ENCODE data around the gene ANKRD17. TPM values are rescaled to one million over a fixed set of nuclear protein-coding genes. Genes with fewer than 3 reads are reported as not detected.

Gene ANKRD17
- total RNA-seq, 1 donor from 2014 or later, result 55.5 TPM

GRCh38 chr4:73053076-73053475 lies 205.5 kb downstream of the ANKRD17 start:
- intact Hi-C loops (cut with DNase I), result no loop called here
- Histone ChIP-seq H3K27me3 (no peaks in the 10 kb centered on the region), H3K4me3 (no peak overlapping the region), H3K27ac (no peak overlapping the region), H3K36me3 (peaks cover 4 to 33% of the 10 kb centered on the region in 2 donors), H3K9me3 (no peaks in the 10 kb centered on the region), H3K4me1 (no peaks in the 10 kb centered on the region)
- DNase-seq (ENCODE audit: extremely low spot score in 2 of 2), result no peak
- TF ChIP-seq POLR2AphosphoS5 (IDR thresholded peaks at IDR 0.05; ENCODE audit: insufficient read depth in 1 of 2, low read depth in 1 of 2) (no peak), POLR2A (IDR thresholded peaks at IDR 0.05) (no peak), CTCF (IDR thresholded peaks at IDR 0.05) (no peak)

- Histone ChIP-seq H3K27ac (no peak overlapping the region), H3K4me1 (no peaks in the 10 kb centered on the region), H3K36me3 (peaks cover 4 to 18% of the 10 kb centered on the region in 2 donors), H3K4me3 (no peak overlapping the region), H3K27me3 (no peaks in the 10 kb centered on the region), H3K9me3 (no peaks in the 10 kb centered on the region)
- intact Hi-C loops (cut with DNase I), result no loop called here
- TF ChIP-seq POLR2AphosphoS5 (IDR thresholded peaks at IDR 0.05; ENCODE audit: insufficient read depth in 1 of 2, low read depth in 1 of 2) (no peak), CTCF (IDR thresholded peaks at IDR 0.05) (no peak), POLR2A (IDR thresholded peaks at IDR 0.05) (no peak)
- DNase-seq (ENCODE audit: extremely low spot score in 2 of 2), result no peak
Measured at GRCh38 chr4:73051625-73052024, 207.0 kb downstream of the ANKRD17 start.

- no peaks in the 10 kb centered on the region for H3K27me3 ChIP-seq
- H3K36me3 ChIP-seq, result no peaks in the 10 kb centered on the region
- intact Hi-C loops (cut with DNase I), result no loop called here
- H3K4me3 ChIP-seq, result no peak overlapping the region
- no peak overlapping the region for H3K27ac ChIP-seq
- H3K9me3 ChIP-seq, result no peaks in the 10 kb centered on the region
- H3K4me1 ChIP-seq, result no peaks in the 10 kb centered on the region
- TF ChIP-seq POLR2AphosphoS5 (IDR thresholded peaks at IDR 0.05; ENCODE audit: insufficient read depth in 1 of 2, low read depth in 1 of 2) (no peak), CTCF (IDR thresholded peaks at IDR 0.05) (no peak), POLR2A (IDR thresholded peaks at IDR 0.05) (no peak)
- no peak for DNase-seq (ENCODE audit: extremely low spot score in 2 of 2)
Measured at GRCh38 chr4:73045879-73046278, 212.7 kb downstream of the ANKRD17 start.

GRCh38 chr4:73037057-73037456 lies 221.5 kb downstream of the ANKRD17 start:
- DNase-seq (ENCODE audit: extremely low spot score in 2 of 2), result no peak
- no peaks in the 10 kb centered on the region for H3K27me3 ChIP-seq
- H3K36me3 ChIP-seq, result no peaks in the 10 kb centered on the region
- no peak overlapping the region for H3K27ac ChIP-seq
- intact Hi-C loops (cut with DNase I), result no loop called here
- no peak overlapping the region for H3K4me3 ChIP-seq
- TF ChIP-seq POLR2A (IDR thresholded peaks at IDR 0.05) (no peak), CTCF (IDR thresholded peaks at IDR 0.05) (no peak), POLR2AphosphoS5 (IDR thresholded peaks at IDR 0.05; ENCODE audit: insufficient read depth in 1 of 2, low read depth in 1 of 2) (no peak)
- H3K9me3 ChIP-seq, result no peaks in the 10 kb centered on the region
- H3K4me1 ChIP-seq, result no peaks in the 10 kb centered on the region

- TF ChIP-seq CTCF (IDR thresholded peaks at IDR 0.05) (no peak), POLR2A (IDR thresholded peaks at IDR 0.05) (no peak), POLR2AphosphoS5 (IDR thresholded peaks at IDR 0.05; ENCODE audit: insufficient read depth in 1 of 2, low read depth in 1 of 2) (no peak)
- no peaks in the 10 kb centered on the region for H3K36me3 ChIP-seq
- no peaks in the 10 kb centered on the region for H3K4me1 ChIP-seq
- H3K27me3 ChIP-seq, result no peaks in the 10 kb centered on the region
- intact Hi-C loops (cut with DNase I), result no loop called here
- H3K27ac ChIP-seq, result no peak overlapping the region
- H3K9me3 ChIP-seq, result no peaks in the 10 kb centered on the region
- H3K4me3 ChIP-seq, result no peak overlapping the region
- no peak for DNase-seq (ENCODE audit: extremely low spot score in 2 of 2)
Measured at GRCh38 chr4:73036123-73036522, 222.5 kb downstream of the ANKRD17 start.

All from vagina (tissue), 2 donors.